Neuronal stem cell (in vitro differentiated cells): ENCODE results near the gene LUC7L3.

Source experiments
- DNase-seq: peaks from one replicate; pipeline ENCODE4 v3.0.0-alpha.2; 2013; ENCODE audit warnings: low spot score
- H2AFZ ChIP-seq: one replicate; pipeline ENCODE4 v1.6.1; 2013; ENCODE audit warnings: mild to moderate bottlenecking, low read length, inconsistent platforms
- H2AK5ac ChIP-seq: 2 replicates; pipeline ENCODE4 v1.6.1; 2013; ENCODE audit warnings: low read depth, mild to moderate bottlenecking, inconsistent platforms, low read length, moderate library complexity, mixed read lengths
- H2BK120ac ChIP-seq: 2 replicates; pipeline ENCODE4 v1.6.1; 2013; ENCODE audit warnings: low read depth, mild to moderate bottlenecking, inconsistent platforms, low read length, moderate library complexity, mixed read lengths
- H2BK12ac ChIP-seq: one replicate; pipeline ENCODE4 v1.6.1; 2013; ENCODE audit warnings: low read length, inconsistent platforms
- H2BK15ac ChIP-seq: 2 replicates; pipeline ENCODE4 v1.6.1; 2013; ENCODE audit warnings: mild to moderate bottlenecking, low read length, inconsistent platforms, mixed read lengths
- H2BK5ac ChIP-seq: one replicate; pipeline ENCODE4 v1.6.1; 2013; ENCODE audit warnings: inconsistent platforms, mild to moderate bottlenecking, low read length, moderate library complexity
- H3K14ac ChIP-seq: one replicate; pipeline ENCODE4 v1.6.1; 2013; ENCODE audit warnings: low read length, inconsistent platforms
- H3K18ac ChIP-seq: 2 replicates; pipeline ENCODE4 v1.6.1; 2013; ENCODE audit warnings: low read length, inconsistent platforms
- H3K23ac ChIP-seq: 2 replicates; pipeline ENCODE4 v1.6.1; 2013; ENCODE audit warnings: low read depth, mild to moderate bottlenecking, mixed read lengths, low read length, inconsistent platforms; ENCODE audit not compliant: poor library complexity
- H3K27ac ChIP-seq: replicated peaks from 3 replicates; pipeline ENCODE4 v1.5.1; 2013; ENCODE audit warnings: low read length, inconsistent platforms
- H3K27me3 ChIP-seq, 3 experiments: 2 replicates each; pipeline ENCODE4 v1.6.1; 2013; ENCODE audit warnings: low read length in 3 of 3, mild to moderate bottlenecking in 2 of 3, inconsistent platforms in 1 of 3, low read depth in 1 of 3, mixed read lengths in 1 of 3, moderate library complexity in 1 of 3; ENCODE audit not compliant: control insufficient read depth in 3 of 3, insufficient read depth in 3 of 3
- H3K36me3 ChIP-seq, 2 donors: replicated peaks in 1 of 2; 2 replicates each; pipeline ENCODE4 v1.6.1; 2013; ENCODE audit warnings: low read length in 2 of 2; ENCODE audit not compliant: control insufficient read depth in 2 of 2, insufficient read depth in 2 of 2
- H3K4ac ChIP-seq: 2 replicates; pipeline ENCODE4 v1.6.1; 2013; ENCODE audit warnings: inconsistent platforms, mild to moderate bottlenecking, low read length, moderate library complexity
- H3K4me1 ChIP-seq, 2 donors: 1 replicate in 1 of 2; 2 replicates in 1 of 2; pipeline ENCODE4 v1.6.1; 2013; ENCODE audit warnings: low read length in 2 of 2, low read depth in 1 of 2; ENCODE audit not compliant: control insufficient read depth in 2 of 2, insufficient read depth in 1 of 2
- H3K4me2 ChIP-seq: one replicate; pipeline ENCODE4 v1.6.1; 2013; ENCODE audit warnings: mild to moderate bottlenecking, low read length, inconsistent platforms; ENCODE audit not compliant: insufficient read depth, poor library complexity, severe bottlenecking
- H3K4me3 ChIP-seq, 2 donors: 2 replicates each; pipeline ENCODE4 v1.5.1; 2013; ENCODE audit warnings: low read length in 2 of 2, mild to moderate bottlenecking in 2 of 2, inconsistent platforms in 1 of 2, moderate library complexity in 1 of 2
- H3K79me1 ChIP-seq: one replicate; pipeline ENCODE4 v1.6.1; 2013; ENCODE audit warnings: low read depth, mild to moderate bottlenecking, inconsistent platforms, low read length, moderate library complexity
- H3K9ac ChIP-seq: one replicate; pipeline ENCODE4 v1.6.1; 2013; ENCODE audit warnings: mild to moderate bottlenecking, low read depth, low read length, inconsistent platforms; ENCODE audit not compliant: poor library complexity
- H3K9me3 ChIP-seq, 2 donors: replicated peaks in 1 of 2; 2 replicates each; pipeline versions ENCODE3 to v1.6.1; 2013; ENCODE audit warnings: low read length in 2 of 2, mild to moderate bottlenecking in 2 of 2, inconsistent platforms in 1 of 2, low read depth in 1 of 2, mixed read lengths in 1 of 2, moderate library complexity in 1 of 2; ENCODE audit not compliant: control insufficient read depth in 2 of 2, insufficient read depth in 1 of 2
- H4K8ac ChIP-seq: one replicate; pipeline ENCODE4 v1.6.1; 2013; ENCODE audit warnings: low read depth, mild to moderate bottlenecking, inconsistent platforms, low read length, moderate library complexity
- H4K91ac ChIP-seq: one replicate; pipeline ENCODE4 v1.6.1; 2013; ENCODE audit warnings: low read length, low read depth, mild to moderate bottlenecking, inconsistent platforms; ENCODE audit not compliant: poor library complexity
- WGBS, 2 donors: extraction: QIAGEN DNeasy Blood & Tissue Kit; methylation state at CpG; one replicate each; pipeline ENCODE4 v1.1.7; 2013; ENCODE audit warnings: missing lambda C conversion rate in 2 of 2, mixed read lengths in 1 of 2; ENCODE audit not compliant: insufficient read length in 2 of 2, insufficient replicate concordance in 1 of 2; ENCODE audit errors: extremely low coverage in 2 of 2; 5-methylcytosine and 5-hydroxymethylcytosine counted together

The LUC7L3 gene

GRCh38 chr17:50728881-50729765 is 9.7 kb downstream of the LUC7L3 start:
- Histone ChIP-seq H3K9me3 (peaks cover 0 to 2% of the 10 kb centered on the region in 2 donors), H3K23ac (no peak overlapping the region), H2AFZ (no peak overlapping the region), H3K79me1 (peaks cover 5% of the 10 kb centered on the region), H3K27ac (no peak overlapping the region), H2AK5ac (no peak overlapping the region), H3K4me1 (peaks cover 0 to 2% of the 10 kb centered on the region in 2 donors), H2BK15ac (no peak overlapping the region), H3K14ac (no peak overlapping the region), H2BK120ac (no peak overlapping the region), H2BK12ac (no peak overlapping the region), H3K18ac (no peak overlapping the region), H3K27me3 (no peaks in the 10 kb centered on the region), H3K4ac (no peak overlapping the region), H3K4me2 (no peak overlapping the region), H4K8ac (no peak overlapping the region), H3K36me3 (peaks cover 2 to 54% of the 10 kb centered on the region in 2 donors), H3K9ac (no peak overlapping the region), H3K4me3 (no peak overlapping the region), H2BK5ac (no peak overlapping the region), H4K91ac (no peak overlapping the region)
- no CpG with 5 or more reads among the region's 5 CpGs for WGBS, 2 donors
- DNase-seq = no peak

GRCh38 chr17:50731575-50732460 is 12.4 kb downstream of the LUC7L3 start:
- no peak overlapping the region for H3K9ac ChIP-seq
- H4K91ac ChIP-seq = no peak overlapping the region
- peaks cover 7% of the 10 kb centered on the region for H3K79me1 ChIP-seq
- no peak overlapping the region for H2BK12ac ChIP-seq
- H3K36me3 ChIP-seq = peaks cover 2 to 48% of the 10 kb centered on the region in 2 donors
- H3K4me1 ChIP-seq = peaks cover 0 to 4% of the 10 kb centered on the region in 2 donors
- no peak overlapping the region for H3K4me3 ChIP-seq
- H3K18ac ChIP-seq = no peak overlapping the region
- no peak overlapping the region for H3K4ac ChIP-seq
- H3K4me2 ChIP-seq = no peak overlapping the region
- H2BK120ac ChIP-seq = no peak overlapping the region
- DNase-seq = no peak
- H3K27ac ChIP-seq = no peak overlapping the region
- H3K23ac ChIP-seq = no peak overlapping the region
- WGBS, 2 donors = no CpG with 5 or more reads among the region's 7 CpGs
- H2AK5ac ChIP-seq = no peak overlapping the region
- H4K8ac ChIP-seq = no peak overlapping the region
- H3K9me3 ChIP-seq = peaks cover 0 to 2% of the 10 kb centered on the region in 2 donors
- no peak overlapping the region for H2BK15ac ChIP-seq
- no peak overlapping the region for H2BK5ac ChIP-seq
- no peak overlapping the region for H3K14ac ChIP-seq
- no peak overlapping the region for H2AFZ ChIP-seq
- H3K27me3 ChIP-seq = no peaks in the 10 kb centered on the region

- Histone ChIP-seq H3K9ac (no peak overlapping the region), H2BK15ac (no peak overlapping the region), H3K23ac (no peak overlapping the region), H4K91ac (no peak overlapping the region), H3K27ac (no peak overlapping the region), H2BK5ac (no peak overlapping the region), H3K4me1 (peaks cover 0 to 6% of the 10 kb centered on the region in 2 donors), H2AK5ac (no peak overlapping the region), H3K27me3 (no peaks in the 10 kb centered on the region), H3K4me2 (no peak overlapping the region), H3K18ac (no peak overlapping the region), H3K14ac (no peak overlapping the region), H3K4me3 (no peak overlapping the region), H3K4ac (no peak overlapping the region), H3K36me3 (peaks cover 8 to 73% of the 10 kb centered on the region in 2 donors), H4K8ac (no peak overlapping the region), H3K9me3 (peaks cover 0 to 3% of the 10 kb centered on the region in 2 donors), H3K79me1 (peaks cover 4% of the 10 kb centered on the region), H2BK12ac (no peak overlapping the region), H2AFZ (no peak overlapping the region), H2BK120ac (no peak overlapping the region)
- DNase-seq = no peak
- WGBS, 2 donors = no CpG with 5 or more reads among the region's 3 CpGs
These were observed 15.9 kb downstream of the LUC7L3 start for GRCh38 chr17:50735287-50735686.
